Measurements from ENCODE around the gene ATP5IF1. TPM values are rescaled to one million over a fixed set of nuclear protein-coding genes. Genes with fewer than 3 reads are reported as not detected.

The ATP5IF1 gene
- total and polyA plus RNA-seq, 2 of the 13 experiments (the other 11 are each of a cell fraction or from before 2014, with no cell fraction given) = 97.7 to 131 TPM

- TF ChIP-seq ZNF280D (CRISPR knock-in tag; IDR thresholded peaks at IDR 0.05) (peak; percentile 81; the same call in 1 of the 2 replicates), ISX (CRISPR knock-in tag; conservative IDR thresholded peaks at IDR 0.05) (peak; percentile 91; the same call in 1 of the 2 replicates), ZNF367 (CRISPR knock-in tag; IDR thresholded peaks at IDR 0.05; ENCODE audit: borderline replicate concordance) (no peak; the same call in 1 of the 2 replicates), ZNF747 (CRISPR knock-in tag; IDR thresholded peaks at IDR 0.05; ENCODE audit: borderline replicate concordance) (0 out of 2 replicates have a peak, but pooled peaks have one; percentile 82), CENPBD1 (CRISPR knock-in tag; IDR thresholded peaks at IDR 0.05; ENCODE audit: borderline replicate concordance, low read depth) (no peak), KDM5A (IDR thresholded peaks at IDR 0.05; ENCODE audit: borderline replicate concordance, low read length) (peak; percentile 41; the same call in 1 of the 2 replicates), ZNF10 (CRISPR knock-in tag; IDR thresholded peaks at IDR 0.05; ENCODE audit: borderline replicate concordance, low read depth) (no peak), NONO (IDR thresholded peaks at IDR 0.05) (no peak), NONO (CRISPR knock-in tag; conservative IDR thresholded peaks at IDR 0.05) (peak; percentile 73), ZNF761 (CRISPR knock-in tag; conservative IDR thresholded peaks at IDR 0.05) (peak; percentile 82; the same call in 1 of the 2 replicates), POGZ (CRISPR knock-in tag; IDR thresholded peaks at IDR 0.05) (peak; percentile 42; the same call in 1 of the 2 replicates), ZSCAN9 (CRISPR knock-in tag; IDR thresholded peaks at IDR 0.05; ENCODE audit: borderline replicate concordance) (peak; percentile 47; the same call in 1 of the 2 replicates), ERF (CRISPR knock-in tag; IDR thresholded peaks at IDR 0.05) (peak; percentile 92; the same call in 1 of the 2 replicates), PRDM15 (CRISPR knock-in tag; IDR thresholded peaks at IDR 0.05) (0 out of 2 replicates have a peak, but pooled peaks have one; percentile 69), BATF2 (CRISPR knock-in tag; IDR thresholded peaks at IDR 0.05) (no peak), ZFP37 (CRISPR knock-in tag; IDR thresholded peaks at IDR 0.05; ENCODE audit: borderline replicate concordance) (0 out of 2 replicates have a peak, but pooled peaks have one; percentile 67), ZBTB34 (CRISPR knock-in tag; IDR thresholded peaks at IDR 0.05) (peak; percentile 80), ZNF576 (CRISPR knock-in tag; IDR thresholded peaks at IDR 0.05) (no peak)
Measured at GRCh38 chr1:28235755-28236655, at the start of gene ATP5IF1 (continued).

Data from HepG2 (cell line).